HG02852 (cell line): Measurements from ENCODE around the gene MRPS18B.

Experiments used
- ATAC-seq: cut with Tn5 transposase; IDR thresholded peaks from one replicate; pipeline ENCODE4 v1.9.1; 2021; ENCODE audit warnings: mild to moderate bottlenecking, moderate library complexity; ENCODE audit not compliant: unreplicated experiment

The MRPS18B gene

GRCh38 chr6:30617565-30618269 lies at the start of gene MRPS18B:
TSS of gene MRPS18B (plus strand) at chr6:30617840. CDS start at chr6:30617866, 26 bp downstream.
- ATAC-seq, result peak; percentile 73

- no peak for ATAC-seq
These were observed 49.4 kb upstream of the MRPS18B start for GRCh38 chr6:30568245-30568644.

- no peak for ATAC-seq
These were observed 47.4 kb upstream of the MRPS18B start for GRCh38 chr6:30570263-30570662.

- ATAC-seq, result peak; percentile 32
These were observed 46.9 kb upstream of the MRPS18B start for GRCh38 chr6:30570740-30571074.

GRCh38 chr6:30571075-30571761 lies 46.4 kb upstream of the MRPS18B start, which contains the start of gene ABCF1:
TSS of gene ABCF1 (plus strand) at chr6:30571442. CDS start at chr6:30571488, 46 bp downstream.
- ATAC-seq, result peak; percentile 90

- ATAC-seq, result peak; percentile 3
These were observed 45.9 kb upstream of the MRPS18B start for GRCh38 chr6:30571762-30572082.

GRCh38 chr6:30572148-30572547 lies 45.5 kb upstream of the MRPS18B start:
- no peak for ATAC-seq

- no peak for ATAC-seq
These were observed 44.5 kb upstream of the MRPS18B start for GRCh38 chr6:30573113-30573512.

GRCh38 chr6:30578051-30578450 lies 39.6 kb upstream of the MRPS18B start:
- no peak for ATAC-seq

GRCh38 chr6:30583921-30584320 lies 33.7 kb upstream of the MRPS18B start:
- no peak for ATAC-seq

- no peak for ATAC-seq
These were observed 27.8 kb upstream of the MRPS18B start for GRCh38 chr6:30589754-30590358.

GRCh38 chr6:30590509-30590908 lies 27.1 kb upstream of the MRPS18B start:
- ATAC-seq, result no peak

GRCh38 chr6:30591008-30591407 lies 26.6 kb upstream of the MRPS18B start:
- no peak for ATAC-seq

- ATAC-seq, result no peak
These were observed 25.4 kb upstream of the MRPS18B start for GRCh38 chr6:30592287-30592686.

- peak; percentile 57 for ATAC-seq
These were observed 20.1 kb upstream of the MRPS18B start for GRCh38 chr6:30597315-30598144.

GRCh38 chr6:30598912-30599624 lies 18.6 kb upstream of the MRPS18B start:
- ATAC-seq, result no peak

GRCh38 chr6:30599625-30600324 lies 17.9 kb upstream of the MRPS18B start:
- ATAC-seq, result no peak

- ATAC-seq, result no peak
These were observed 17.1 kb upstream of the MRPS18B start for GRCh38 chr6:30600451-30600961.

GRCh38 chr6:30601436-30601814 lies 16.2 kb upstream of the MRPS18B start:
- ATAC-seq, result no peak
